Spleen (tissue), 11 donors: Measurements from ENCODE around the gene ERAP2. TPM values are rescaled to one million over a fixed set of nuclear protein-coding genes. Genes with fewer than 3 reads are reported as not detected.

Source experiments
- DNase-seq: peaks from one replicate; pipeline ENCODE4 v3.0.0-alpha.2; 2020
- H3K27ac ChIP-seq, 8 donors: fragments of 200-600 bp; sonication (generic) in 7 of 8; 1 replicate in 4 of 8; 2 replicates in 4 of 8; pipeline versions ENCODE4 v1.5.0 to v1.8.0; 2016 to 2021; ENCODE audit warnings: inconsistent platforms in 4 of 8, mild to moderate bottlenecking in 4 of 8, moderate library complexity in 1 of 8
- H3K27me3 ChIP-seq, 7 donors: fragments of 200-600 bp; sonication (generic) in 6 of 7; replicated peaks in 1 of 7; 1 replicate in 4 of 7; 2 replicates in 3 of 7; pipeline versions ENCODE4 v1.5.0 to v1.8.0; 2016 to 2021; ENCODE audit warnings: inconsistent platforms in 3 of 7, mild to moderate bottlenecking in 1 of 7
- H3K36me3 ChIP-seq, 6 donors: fragments of 200-600 bp; sonication (generic) in 5 of 6; 1 replicate in 4 of 6; 2 replicates in 2 of 6; pipeline versions ENCODE4 v1.5.0 to v1.8.0; 2016 to 2021; ENCODE audit warnings: inconsistent platforms in 2 of 6
- H3K4me1 ChIP-seq, 6 donors: fragments of 200-600 bp; sonication (generic) in 5 of 6; 1 replicate in 3 of 6; 2 replicates in 3 of 6; pipeline versions ENCODE4 v1.5.0 to v1.8.0; 2016 to 2021; ENCODE audit warnings: inconsistent platforms in 3 of 6
- H3K4me3 ChIP-seq, 8 donors: fragments of 200-600 bp; sonication (generic) in 7 of 8; 1 replicate in 4 of 8; 2 replicates in 4 of 8; pipeline versions ENCODE4 v1.5.0 to v1.8.0; 2016 to 2021; ENCODE audit warnings: inconsistent platforms in 4 of 8, mild to moderate bottlenecking in 4 of 8, moderate library complexity in 2 of 8
- H3K9me3 ChIP-seq, 8 donors: fragments of 200-600 bp; sonication (generic) in 7 of 8; 1 replicate in 4 of 8; 2 replicates in 4 of 8; pipeline versions ENCODE4 v1.5.0 to v1.8.0; 2016 to 2021; ENCODE audit warnings: inconsistent platforms in 4 of 8
- POLR2A ChIP-seq, 3 donors: fragments of 450-650 bp; IDR thresholded peaks; one replicate each; pipeline ENCODE4 v1.5.1; 2017; ENCODE audit warnings: antibody characterized with exemption in 3 of 3, mild to moderate bottlenecking in 1 of 3
- POLR2AphosphoS5 ChIP-seq, 3 donors: sonication (generic); formaldehyde crosslinking; IDR thresholded peaks; one replicate each; pipeline ENCODE4 v1.5.1; 2017; ENCODE audit warnings: antibody characterized with exemption in 3 of 3
- WGBS, 5 donors: extraction: QIAGEN DNeasy Blood & Tissue Kit in 3 of 5; methylation state at CpG; one replicate each; pipeline versions ENCODE4 v1.1.5 to v1.1.7; 2013 to 2018; 5-methylcytosine and 5-hydroxymethylcytosine counted together
- intact Hi-C: fragments of 100-400 bp; cut with DNase I; formaldehyde crosslinking; loops from one replicate; pipeline ENCODE4 v1.15.0; 2023; ENCODE audit warnings: low total_unique reads
- polyA plus RNA-seq, 3 donors: library from polyadenylated mRNA; stranded (reverse); fragments of 200-250 nt; gene quantifications; one replicate each; pipeline ENCODE4 v1.2.1, GENCODE V29; 2013
- total RNA-seq, 7 donors: library from RNA; depleted of rRNA in 3 of 7; stranded (reverse); fragments of >200 nt in 3 of 7; fragmentation: NEBNext Ultra II Directional in 4 of 7; extraction: Animal tissue kit (Norgen Biotek cat#: 25700) in 4 of 7; gene quantifications; one replicate each; pipeline versions ENCODE4 v1.1.0 to v1.2.1, GENCODE V29; 2016 to 2021
- TF ChIP-seq, protein P1 (sequence below), 11 experiments: fragments of 200-600 bp in 7 of 11; fragments of 450-650 bp in 4 of 11; sonication (generic) in 4 of 11; IDR thresholded peaks in 8 of 11; conservative IDR thresholded peaks in 3 of 11; 1 replicate in 7 of 11; 2 replicates in 4 of 11; pipeline versions ENCODE4 v1.4.0 to v1.8.0; 2016 to 2021; ENCODE audit warnings: antibody characterized with exemption in 11 of 11, inconsistent platforms in 4 of 11, mild to moderate bottlenecking in 1 of 11
- donor health status: healthy with polysubstance abuse.
- donor health status: DM: no; HTN: no; CAD: no; lungs with moderate emphysema.
- donor health status: DM: no; HTN: no; CAD: no.
- donor health status: Bipolar disorder and iron deficiency.
- donor health status: healthy.
- donor health status: DM: no; HTN: no; CAD: no.
- donor health status: DM: yes; HTN: yes; CAD: no.

Gene ERAP2
- total and polyA plus RNA-seq, 10 donors: 10.6 to 91.8 (median 56.6) TPM

- intact Hi-C loops: no loop called here
- DNase-seq: no peak
- TF ChIP-seq POLR2A (IDR thresholded peaks at IDR 0.05): no peak
- TF ChIP-seq, protein P1, sequence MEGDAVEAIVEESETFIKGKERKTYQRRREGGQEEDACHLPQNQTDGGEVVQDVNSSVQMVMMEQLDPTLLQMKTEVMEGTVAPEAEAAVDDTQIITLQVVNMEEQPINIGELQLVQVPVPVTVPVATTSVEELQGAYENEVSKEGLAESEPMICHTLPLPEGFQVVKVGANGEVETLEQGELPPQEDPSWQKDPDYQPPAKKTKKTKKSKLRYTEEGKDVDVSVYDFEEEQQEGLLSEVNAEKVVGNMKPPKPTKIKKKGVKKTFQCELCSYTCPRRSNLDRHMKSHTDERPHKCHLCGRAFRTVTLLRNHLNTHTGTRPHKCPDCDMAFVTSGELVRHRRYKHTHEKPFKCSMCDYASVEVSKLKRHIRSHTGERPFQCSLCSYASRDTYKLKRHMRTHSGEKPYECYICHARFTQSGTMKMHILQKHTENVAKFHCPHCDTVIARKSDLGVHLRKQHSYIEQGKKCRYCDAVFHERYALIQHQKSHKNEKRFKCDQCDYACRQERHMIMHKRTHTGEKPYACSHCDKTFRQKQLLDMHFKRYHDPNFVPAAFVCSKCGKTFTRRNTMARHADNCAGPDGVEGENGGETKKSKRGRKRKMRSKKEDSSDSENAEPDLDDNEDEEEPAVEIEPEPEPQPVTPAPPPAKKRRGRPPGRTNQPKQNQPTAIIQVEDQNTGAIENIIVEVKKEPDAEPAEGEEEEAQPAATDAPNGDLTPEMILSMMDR (IDR thresholded peaks at IDR 0.05 in 8 of 11, conservative IDR thresholded peaks at IDR 0.05 in 3 of 11): no peak
- no peak for TF ChIP-seq POLR2AphosphoS5 (IDR thresholded peaks at IDR 0.05)
- WGBS, 5 donors: 59 to 92% (median 89%) methylated on average over 4 of the region's 4 CpGs
- no peak overlapping the region for H3K27ac ChIP-seq
- peaks cover 0 to 9% (median 0%) of the 10 kb centered on the region in 6 donors for H3K36me3 ChIP-seq
- H3K4me1 ChIP-seq: peaks cover 19 to 94% (median 65%) of the 10 kb centered on the region in 6 donors
- no peaks in the 10 kb centered on the region for H3K27me3 ChIP-seq
- no peaks in the 10 kb centered on the region for H3K9me3 ChIP-seq
- no peak overlapping the region for H3K4me3 ChIP-seq
Observed at GRCh38 chr5:96941140-96941539, 64.8 kb downstream of the ERAP2 start.

GRCh38 chr5:96942078-96942477 lies 65.8 kb downstream of the ERAP2 start:
- H3K36me3 ChIP-seq: peaks cover 0 to 9% (median 0%) of the 10 kb centered on the region in 6 donors
- 87 to 97% (median 93%) methylated on average over 9 of the region's 9 CpGs for WGBS, 5 donors
- no peak overlapping the region for H3K27ac ChIP-seq
- intact Hi-C loops: no loop called here
- peaks cover 22 to 98% (median 70%) of the 10 kb centered on the region in 6 donors for H3K4me1 ChIP-seq
- no peak for DNase-seq
- no peaks in the 10 kb centered on the region for H3K27me3 ChIP-seq
- no peaks in the 10 kb centered on the region for H3K9me3 ChIP-seq
- H3K4me3 ChIP-seq: no peak overlapping the region
- no peak for TF ChIP-seq POLR2A (IDR thresholded peaks at IDR 0.05)
- TF ChIP-seq, protein P1 (IDR thresholded peaks at IDR 0.05 in 8 of 11, conservative IDR thresholded peaks at IDR 0.05 in 3 of 11): no peak
- no peak for TF ChIP-seq POLR2AphosphoS5 (IDR thresholded peaks at IDR 0.05)

DNA sequence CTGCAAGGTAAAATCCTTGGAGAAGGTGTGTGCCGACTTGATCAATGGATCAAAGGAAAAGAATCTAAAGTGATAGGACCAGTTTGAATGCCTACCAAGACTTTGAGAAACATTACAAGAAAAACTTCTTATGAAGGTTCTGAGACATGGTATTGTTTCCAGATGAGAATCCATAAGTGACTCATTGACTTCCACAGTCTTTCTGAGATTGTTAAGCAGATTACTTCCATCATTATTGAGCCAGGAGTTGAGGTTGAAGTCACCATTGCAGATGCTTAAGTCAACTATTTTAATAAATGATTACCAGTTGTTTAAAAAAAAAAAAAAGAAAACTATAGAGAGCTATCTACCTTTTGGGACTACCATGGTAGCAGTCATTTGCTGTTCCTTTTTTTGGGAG lies 66.6 kb downstream of the ERAP2 start:
- Histone ChIP-seq H3K36me3 (peaks cover 0 to 9% (median 0%) of the 10 kb centered on the region in 6 donors), H3K4me1 (peaks cover 16 to 98% (median 66%) of the 10 kb centered on the region in 6 donors), H3K27ac (no peak overlapping the region), H3K27me3 (no peaks in the 10 kb centered on the region), H3K9me3 (no peaks in the 10 kb centered on the region), H3K4me3 (no peak overlapping the region)
- WGBS, 5 donors: 92 to 100% (median 95%) methylated on average over 1 of the region's 1 CpG
- no peak for DNase-seq
- TF ChIP-seq POLR2A (IDR thresholded peaks at IDR 0.05) (no peak), POLR2AphosphoS5 (IDR thresholded peaks at IDR 0.05) (no peak)
- TF ChIP-seq, protein P1 (IDR thresholded peaks at IDR 0.05 in 8 of 11, conservative IDR thresholded peaks at IDR 0.05 in 3 of 11): no peak
- intact Hi-C loops: no loop called here

DNA sequence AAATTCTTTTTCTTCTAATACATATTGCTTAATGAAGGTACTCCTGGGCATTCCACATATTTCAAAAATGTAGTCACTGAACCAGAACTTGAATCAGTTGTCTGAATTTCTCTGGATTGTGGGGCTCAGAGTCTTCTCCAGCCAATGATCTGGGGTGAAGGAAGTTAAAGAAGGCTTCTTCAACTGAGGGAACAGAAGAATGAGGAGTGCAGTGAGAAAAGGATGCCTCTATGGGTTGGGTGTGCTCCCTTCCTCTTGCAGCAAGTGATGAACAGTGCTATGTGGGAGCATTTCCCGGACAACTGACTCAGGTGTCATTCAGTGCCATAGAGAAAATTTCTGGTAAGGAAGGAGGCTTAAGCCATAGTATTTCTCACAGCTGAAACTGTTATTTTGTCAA lies 67.5 kb downstream of the ERAP2 start:
- H3K27ac ChIP-seq: peak overlapping the region in 1 of 8 donors; percentile 22
- TF ChIP-seq POLR2AphosphoS5 (IDR thresholded peaks at IDR 0.05) (no peak), POLR2A (IDR thresholded peaks at IDR 0.05) (no peak)
- TF ChIP-seq, protein P1 (IDR thresholded peaks at IDR 0.05 in 8 of 11, conservative IDR thresholded peaks at IDR 0.05 in 3 of 11): no peak

More for the DNA sequence above, 67.5 kb downstream of the ERAP2 start:
- DNase-seq: no peak
- Histone ChIP-seq H3K27me3 (no peaks in the 10 kb centered on the region), H3K9me3 (no peaks in the 10 kb centered on the region), H3K36me3 (peaks cover 0 to 9% (median 0%) of the 10 kb centered on the region in 6 donors), H3K4me3 (no peak overlapping the region), H3K4me1 (peaks cover 11 to 97% (median 60%) of the 10 kb centered on the region in 6 donors)
- 88 to 100% (median 92%) methylated on average over 1 of the region's 1 CpG for WGBS, 5 donors
- intact Hi-C loops: no loop called here
